ENCODE data around the gene GOLGA6D. TPM values are rescaled to one million over a fixed set of nuclear protein-coding genes. Genes with fewer than 3 reads are reported as not detected.
"Not testable (repeated sequence)": the region's sequence is repeated elsewhere in the genome, so short reads cannot be mapped to it uniquely, and the experiment has no call there.

GOLGA6D gene
- total RNA-seq, 2 donors from 2014 or later = 0.55 TPM; not detected in 1

- DNase-seq; H3K4me1 Mint-ChIP-seq (ENCODE audit: low read depth); H3K27ac Mint-ChIP-seq; H3K9me3 Mint-ChIP-seq; ATAC-seq (replicated peaks in 1 of 2); H3K4me3 Mint-ChIP-seq; H3K36me3 Mint-ChIP-seq (ENCODE audit: insufficient read depth in 2 of 2); H3K27me3 Mint-ChIP-seq (ENCODE audit: low read depth): not testable (repeated sequence)
Measured at GRCh38 chr15:75252285-75252684, 30.4 kb upstream of the GOLGA6D start.

DNA sequence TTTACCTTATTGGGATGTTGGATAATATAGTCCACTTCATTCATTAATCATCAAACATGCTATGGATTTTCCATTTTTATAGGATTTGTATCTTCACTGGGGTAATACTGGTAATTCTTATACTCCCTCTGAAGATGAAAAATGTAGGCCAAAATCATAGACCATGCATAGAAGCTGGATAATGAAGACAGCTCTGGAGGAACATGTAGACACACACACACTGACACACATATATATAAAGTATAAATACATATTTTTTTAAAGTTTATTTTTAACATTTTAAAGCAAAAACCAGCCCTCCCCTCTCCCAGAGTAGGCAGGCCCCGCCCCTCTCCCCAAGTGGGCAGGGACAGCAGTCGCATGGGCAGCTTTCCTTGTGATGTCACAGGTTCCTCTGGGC is 24.6 kb upstream of the GOLGA6D start, which contains the start of gene GOLGA6C:
TSS of gene GOLGA6C (plus strand) at position 301 of the 400 bp plus-strand sequence. CDS start 265 bp downstream, outside the sequence.
- ATAC-seq (replicated peaks in 1 of 2); H3K36me3 Mint-ChIP-seq (ENCODE audit: insufficient read depth in 2 of 2); H3K27me3 Mint-ChIP-seq (ENCODE audit: low read depth); H3K4me3 Mint-ChIP-seq; DNase-seq; H3K9me3 Mint-ChIP-seq; H3K27ac Mint-ChIP-seq; H3K4me1 Mint-ChIP-seq (ENCODE audit: low read depth): not testable (repeated sequence)

- H3K36me3 Mint-ChIP-seq (ENCODE audit: insufficient read depth in 2 of 2); DNase-seq; ATAC-seq (replicated peaks in 1 of 2); H3K4me3 Mint-ChIP-seq; H3K27me3 Mint-ChIP-seq (ENCODE audit: low read depth); H3K4me1 Mint-ChIP-seq (ENCODE audit: low read depth); H3K9me3 Mint-ChIP-seq; H3K27ac Mint-ChIP-seq: not testable (repeated sequence)
Measured at GRCh38 chr15:75258620-75259343, 23.9 kb upstream of the GOLGA6D start.

GRCh38 chr15:75259873-75260272 is 22.8 kb upstream of the GOLGA6D start:
- not testable (repeated sequence) for H3K36me3 Mint-ChIP-seq (ENCODE audit: insufficient read depth in 2 of 2); H3K4me1 Mint-ChIP-seq (ENCODE audit: low read depth); ATAC-seq (replicated peaks in 1 of 2); H3K27me3 Mint-ChIP-seq (ENCODE audit: low read depth); H3K27ac Mint-ChIP-seq; DNase-seq; H3K9me3 Mint-ChIP-seq; H3K4me3 Mint-ChIP-seq

DNA sequence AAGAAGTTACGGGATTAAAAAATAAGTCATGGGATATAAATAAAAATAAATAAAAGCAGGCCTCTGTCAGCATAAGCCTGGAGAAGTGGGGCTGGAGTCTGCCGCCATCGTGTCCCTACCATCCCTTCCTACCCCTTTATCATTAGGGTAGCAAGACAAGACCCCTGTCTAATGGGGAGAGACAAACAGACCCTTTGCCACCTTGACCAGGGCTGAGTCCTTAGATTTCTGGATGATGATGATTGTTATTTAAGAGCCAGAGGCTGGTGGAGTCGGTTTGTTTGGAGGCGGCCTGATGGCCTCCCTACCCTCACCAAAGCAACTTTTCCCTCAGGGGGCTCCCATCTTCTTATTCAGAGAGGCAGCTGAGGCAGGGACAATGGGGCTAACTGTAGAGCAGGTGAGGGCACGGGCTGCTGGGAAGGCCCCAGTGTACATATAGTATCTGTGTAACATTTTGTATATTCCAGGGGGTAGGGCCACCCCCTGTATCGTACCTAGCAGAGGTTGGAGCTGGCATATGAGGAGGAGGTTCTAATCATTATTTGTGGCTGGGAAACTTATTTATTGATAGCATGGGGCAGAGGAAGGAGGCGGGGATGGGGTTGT is 8.8 kb upstream of the GOLGA6D start:
- not testable (repeated sequence) for H3K36me3 Mint-ChIP-seq (ENCODE audit: insufficient read depth in 2 of 2); H3K4me1 Mint-ChIP-seq (ENCODE audit: low read depth); H3K4me3 Mint-ChIP-seq; H3K27ac Mint-ChIP-seq; H3K9me3 Mint-ChIP-seq; ATAC-seq (replicated peaks in 1 of 2); H3K27me3 Mint-ChIP-seq (ENCODE audit: low read depth); DNase-seq

DNA sequence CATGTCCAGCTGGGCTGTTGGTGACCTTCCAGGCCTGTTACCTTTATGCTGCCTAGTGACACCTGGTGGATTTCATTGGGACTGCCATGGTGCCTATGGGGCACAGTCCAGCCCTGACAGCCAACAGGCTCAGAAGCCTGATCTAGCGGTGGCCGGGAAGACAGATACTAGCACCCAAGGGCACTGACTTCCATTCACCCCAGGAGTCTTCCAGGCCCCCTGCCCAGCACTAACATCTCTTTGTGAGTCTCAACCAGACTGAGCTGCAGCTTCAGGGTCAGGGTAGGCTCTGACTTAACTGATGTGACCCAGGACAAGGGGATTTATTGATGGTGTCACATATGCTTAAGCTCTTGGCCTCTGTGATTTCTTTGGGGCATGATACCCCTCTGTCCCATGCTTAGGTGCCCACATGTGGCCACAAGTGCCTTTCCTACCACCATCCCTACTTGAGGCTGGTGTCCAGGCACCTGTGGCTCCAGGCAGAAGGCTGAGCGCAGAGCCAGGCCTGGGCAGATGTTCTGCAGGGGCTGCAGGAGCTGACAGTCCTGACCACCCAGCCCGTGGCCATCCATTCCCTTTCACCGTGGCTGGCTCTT is 8.0 kb upstream of the GOLGA6D start:
- H3K9me3 Mint-ChIP-seq; H3K4me3 Mint-ChIP-seq; H3K4me1 Mint-ChIP-seq (ENCODE audit: low read depth); H3K27me3 Mint-ChIP-seq (ENCODE audit: low read depth); H3K36me3 Mint-ChIP-seq (ENCODE audit: insufficient read depth in 2 of 2); H3K27ac Mint-ChIP-seq: not testable (repeated sequence)
- ATAC-seq (replicated peaks in 1 of 2) (peak; percentile 82 to 94), DNase-seq (peak; percentile 70 to 83)

DNA sequence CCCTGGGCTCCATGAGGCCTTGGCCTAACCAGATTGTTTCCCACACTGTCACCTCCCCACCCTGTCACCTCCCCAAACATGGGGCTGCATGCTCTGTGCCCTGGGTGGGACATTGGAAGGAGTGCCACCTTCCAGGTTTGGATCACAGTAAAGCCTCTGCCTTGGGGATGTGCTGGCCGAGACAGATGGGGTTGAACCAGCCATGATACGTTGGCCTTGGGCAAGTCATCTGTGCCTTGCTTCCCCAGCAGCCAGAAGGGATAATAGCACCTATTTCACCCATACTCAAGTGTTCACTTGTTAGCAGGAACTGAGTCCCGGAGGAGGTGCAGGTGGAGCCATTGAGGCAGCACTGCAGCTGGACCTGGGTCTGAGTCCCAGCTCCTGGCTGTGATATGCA is 7.0 kb upstream of the GOLGA6D start:
- not testable (repeated sequence) for H3K27ac Mint-ChIP-seq; ATAC-seq (replicated peaks in 1 of 2); H3K9me3 Mint-ChIP-seq; H3K4me1 Mint-ChIP-seq (ENCODE audit: low read depth); H3K36me3 Mint-ChIP-seq (ENCODE audit: insufficient read depth in 2 of 2); H3K27me3 Mint-ChIP-seq (ENCODE audit: low read depth); DNase-seq; H3K4me3 Mint-ChIP-seq

DNA sequence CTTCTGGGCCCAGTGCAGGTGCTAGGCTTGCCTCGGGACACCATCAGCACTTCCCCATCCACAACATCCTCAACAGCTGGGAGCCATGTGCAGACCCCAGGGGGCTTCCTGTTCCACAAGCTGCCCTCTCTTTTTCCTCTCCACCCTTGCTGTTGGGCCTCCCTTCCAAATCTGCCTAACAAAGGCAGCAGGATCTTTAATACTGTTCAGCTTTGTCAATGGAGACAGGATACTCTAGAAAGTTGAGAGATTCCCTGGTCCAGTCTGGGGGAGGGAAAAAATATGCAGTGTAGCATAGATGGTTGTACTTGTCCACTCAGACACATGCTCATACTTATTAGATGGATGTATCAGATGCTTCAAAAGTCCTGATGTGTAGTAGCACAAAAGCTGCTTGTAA is 4.1 kb upstream of the GOLGA6D start:
- ATAC-seq (replicated peaks in 1 of 2); DNase-seq; H3K9me3 Mint-ChIP-seq; H3K27ac Mint-ChIP-seq; H3K27me3 Mint-ChIP-seq (ENCODE audit: low read depth); H3K4me1 Mint-ChIP-seq (ENCODE audit: low read depth); H3K4me3 Mint-ChIP-seq; H3K36me3 Mint-ChIP-seq (ENCODE audit: insufficient read depth in 2 of 2): not testable (repeated sequence)

- H3K9me3 Mint-ChIP-seq; H3K27me3 Mint-ChIP-seq (ENCODE audit: low read depth); DNase-seq; H3K27ac Mint-ChIP-seq; ATAC-seq (replicated peaks in 1 of 2); H3K36me3 Mint-ChIP-seq (ENCODE audit: insufficient read depth in 2 of 2); H3K4me3 Mint-ChIP-seq; H3K4me1 Mint-ChIP-seq (ENCODE audit: low read depth): not testable (repeated sequence)
Measured at GRCh38 chr15:75284152-75284551, 1.5 kb downstream of the GOLGA6D start.

DNA sequence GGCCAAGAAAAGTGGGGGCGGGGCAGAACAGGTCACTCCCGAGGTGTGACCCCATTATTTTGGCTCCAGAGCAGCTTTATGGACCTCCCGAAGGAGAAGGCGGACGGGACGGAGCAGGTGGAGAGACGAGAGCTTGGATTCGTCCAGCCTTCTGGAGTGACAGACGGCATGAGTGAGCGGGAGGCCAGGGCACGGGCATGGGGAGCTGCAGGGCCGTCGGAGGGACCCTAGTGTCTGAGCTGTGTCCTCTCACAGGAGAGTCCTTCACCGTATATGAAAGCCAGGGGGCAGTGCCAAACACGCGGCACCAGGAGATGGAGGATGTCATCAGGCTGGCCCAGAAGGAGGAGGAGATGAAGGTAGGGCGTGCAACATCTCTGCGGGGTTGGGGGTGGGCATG is 11.0 kb downstream of the GOLGA6D start:
- not testable (repeated sequence) for ATAC-seq (replicated peaks in 1 of 2); H3K27ac Mint-ChIP-seq; H3K36me3 Mint-ChIP-seq (ENCODE audit: insufficient read depth in 2 of 2); H3K9me3 Mint-ChIP-seq; DNase-seq; H3K4me3 Mint-ChIP-seq; H3K27me3 Mint-ChIP-seq (ENCODE audit: low read depth); H3K4me1 Mint-ChIP-seq (ENCODE audit: low read depth)

GRCh38 chr15:75298541-75299310 is 16.1 kb downstream of the GOLGA6D start:
- not testable (repeated sequence) for H3K9me3 Mint-ChIP-seq; H3K36me3 Mint-ChIP-seq (ENCODE audit: insufficient read depth in 2 of 2); H3K27me3 Mint-ChIP-seq (ENCODE audit: low read depth); H3K4me3 Mint-ChIP-seq; DNase-seq; H3K27ac Mint-ChIP-seq; H3K4me1 Mint-ChIP-seq (ENCODE audit: low read depth)
- peak; percentile 97 to 98 for ATAC-seq (replicated peaks in 1 of 2)

GRCh38 chr15:75299311-75299688 is 16.7 kb downstream of the GOLGA6D start:
- not testable (repeated sequence) for H3K4me3 Mint-ChIP-seq; H3K4me1 Mint-ChIP-seq (ENCODE audit: low read depth); H3K27me3 Mint-ChIP-seq (ENCODE audit: low read depth); H3K36me3 Mint-ChIP-seq (ENCODE audit: insufficient read depth in 2 of 2); H3K27ac Mint-ChIP-seq; H3K9me3 Mint-ChIP-seq
- ATAC-seq (replicated peaks in 1 of 2) (peak; percentile 94 to 95), DNase-seq (peak; percentile 66 to 71)

DNA sequence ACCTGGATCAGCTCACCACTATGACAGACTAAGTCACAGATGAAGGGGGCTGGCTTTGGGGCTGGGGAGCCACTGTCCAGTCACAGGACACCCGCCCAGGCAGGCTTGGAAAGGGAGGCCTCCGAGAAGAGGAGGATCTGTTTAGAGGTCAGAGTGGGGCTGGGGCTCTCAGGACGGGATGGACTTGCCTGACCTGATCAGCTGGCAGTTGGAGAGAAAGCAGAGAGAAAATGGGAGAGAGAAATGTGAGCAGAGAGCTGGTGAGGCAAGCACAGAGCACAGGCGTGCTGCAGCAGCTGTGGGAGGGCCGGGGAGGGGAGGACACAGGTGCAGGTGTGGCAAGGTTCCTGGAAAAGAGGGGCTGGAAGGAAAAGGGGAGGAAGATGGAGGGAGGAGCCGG is 17.4 kb downstream of the GOLGA6D start:
- H3K27me3 Mint-ChIP-seq (ENCODE audit: low read depth) = peaks cover 16% of the 10 kb centered on the region
- H3K4me3 Mint-ChIP-seq; H3K4me1 Mint-ChIP-seq (ENCODE audit: low read depth); H3K27ac Mint-ChIP-seq; DNase-seq; H3K36me3 Mint-ChIP-seq (ENCODE audit: insufficient read depth in 2 of 2); H3K9me3 Mint-ChIP-seq; ATAC-seq (replicated peaks in 1 of 2): not testable (repeated sequence)
